ENCODE measurements around the gene RFX4. TPM values are rescaled to one million over a fixed set of nuclear protein-coding genes. Genes with fewer than 3 reads are reported as not detected.
"Not testable (repeated sequence)": the region's sequence is repeated elsewhere in the genome, so short reads cannot be mapped to it uniquely, and the experiment has no call there.

Gene RFX4
- total RNA-seq, 1 donor from 2014 or later, result not detected

DNA sequence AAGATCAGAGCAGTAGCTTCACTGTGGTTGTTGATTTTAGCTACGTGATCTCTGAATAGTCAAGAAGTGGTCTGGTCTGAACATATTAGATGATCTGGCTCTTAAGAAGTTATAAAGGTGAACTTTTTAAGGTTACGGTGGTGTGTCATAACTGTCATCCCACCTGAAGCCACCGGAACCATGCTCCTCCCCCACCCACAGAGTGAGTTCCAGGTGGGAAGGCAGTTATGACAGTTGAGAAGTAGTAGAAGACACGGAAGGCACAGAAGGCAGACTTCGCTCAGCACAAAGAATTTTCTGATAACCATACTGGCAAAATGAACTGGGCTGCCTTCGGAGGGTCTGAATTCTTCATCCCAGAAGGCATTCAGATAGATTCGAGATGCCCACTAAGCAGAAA is 101.7 kb downstream of the RFX4 start:
- TF ChIP-seq, protein P1, sequence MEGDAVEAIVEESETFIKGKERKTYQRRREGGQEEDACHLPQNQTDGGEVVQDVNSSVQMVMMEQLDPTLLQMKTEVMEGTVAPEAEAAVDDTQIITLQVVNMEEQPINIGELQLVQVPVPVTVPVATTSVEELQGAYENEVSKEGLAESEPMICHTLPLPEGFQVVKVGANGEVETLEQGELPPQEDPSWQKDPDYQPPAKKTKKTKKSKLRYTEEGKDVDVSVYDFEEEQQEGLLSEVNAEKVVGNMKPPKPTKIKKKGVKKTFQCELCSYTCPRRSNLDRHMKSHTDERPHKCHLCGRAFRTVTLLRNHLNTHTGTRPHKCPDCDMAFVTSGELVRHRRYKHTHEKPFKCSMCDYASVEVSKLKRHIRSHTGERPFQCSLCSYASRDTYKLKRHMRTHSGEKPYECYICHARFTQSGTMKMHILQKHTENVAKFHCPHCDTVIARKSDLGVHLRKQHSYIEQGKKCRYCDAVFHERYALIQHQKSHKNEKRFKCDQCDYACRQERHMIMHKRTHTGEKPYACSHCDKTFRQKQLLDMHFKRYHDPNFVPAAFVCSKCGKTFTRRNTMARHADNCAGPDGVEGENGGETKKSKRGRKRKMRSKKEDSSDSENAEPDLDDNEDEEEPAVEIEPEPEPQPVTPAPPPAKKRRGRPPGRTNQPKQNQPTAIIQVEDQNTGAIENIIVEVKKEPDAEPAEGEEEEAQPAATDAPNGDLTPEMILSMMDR (IDR thresholded peaks at IDR 0.05; ENCODE audit: unreplicated experiment), result no peak
- H3K36me3 Mint-ChIP-seq (ENCODE audit: low read depth, unreplicated experiment), result no peaks in the 10 kb centered on the region

DNA sequence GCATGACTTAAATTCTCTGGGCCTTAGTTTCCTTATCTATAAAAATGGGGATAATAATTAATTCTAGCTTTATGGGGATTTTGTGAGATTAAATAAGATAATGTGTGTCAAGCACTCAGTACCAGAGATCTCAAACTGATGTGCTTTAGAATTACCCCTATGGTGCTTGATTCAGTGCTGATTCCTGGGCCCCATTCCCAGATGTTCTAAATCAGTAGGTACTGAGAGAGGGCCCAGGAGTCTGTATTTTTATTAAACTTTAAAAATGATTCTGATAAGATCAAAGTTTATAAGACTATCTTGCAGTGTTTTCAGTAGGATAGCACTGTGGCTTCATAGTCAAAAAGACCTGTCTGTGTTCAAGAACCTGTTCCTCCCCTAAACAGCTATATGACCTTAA is 102.6 kb downstream of the RFX4 start:
- no peak overlapping the region for H3K27ac Mint-ChIP-seq (ENCODE audit: unreplicated experiment)
- no peak overlapping the region for H3K4me3 Mint-ChIP-seq (ENCODE audit: unreplicated experiment)
- no peaks in the 10 kb centered on the region for H3K4me1 Mint-ChIP-seq (ENCODE audit: unreplicated experiment)
- H3K9me3 Mint-ChIP-seq (ENCODE audit: unreplicated experiment), result no peaks in the 10 kb centered on the region
- DNase-seq (ENCODE audit: low spot score), result no peak
- H3K27me3 Mint-ChIP-seq (ENCODE audit: unreplicated experiment), result peaks cover 2% of the 10 kb centered on the region
- H3K36me3 Mint-ChIP-seq (ENCODE audit: low read depth, unreplicated experiment), result no peaks in the 10 kb centered on the region
- TF ChIP-seq, protein P1 (IDR thresholded peaks at IDR 0.05; ENCODE audit: unreplicated experiment), result no peak

More for the DNA sequence above, 101.7 kb downstream of the RFX4 start:
- H3K4me3 Mint-ChIP-seq (ENCODE audit: unreplicated experiment), result no peak overlapping the region
- DNase-seq (ENCODE audit: low spot score), result no peak
- H3K27ac Mint-ChIP-seq (ENCODE audit: unreplicated experiment), result no peak overlapping the region
- peaks cover 2% of the 10 kb centered on the region for H3K27me3 Mint-ChIP-seq (ENCODE audit: unreplicated experiment)
- H3K4me1 Mint-ChIP-seq (ENCODE audit: unreplicated experiment), result no peaks in the 10 kb centered on the region
- no peaks in the 10 kb centered on the region for H3K9me3 Mint-ChIP-seq (ENCODE audit: unreplicated experiment)

DNA sequence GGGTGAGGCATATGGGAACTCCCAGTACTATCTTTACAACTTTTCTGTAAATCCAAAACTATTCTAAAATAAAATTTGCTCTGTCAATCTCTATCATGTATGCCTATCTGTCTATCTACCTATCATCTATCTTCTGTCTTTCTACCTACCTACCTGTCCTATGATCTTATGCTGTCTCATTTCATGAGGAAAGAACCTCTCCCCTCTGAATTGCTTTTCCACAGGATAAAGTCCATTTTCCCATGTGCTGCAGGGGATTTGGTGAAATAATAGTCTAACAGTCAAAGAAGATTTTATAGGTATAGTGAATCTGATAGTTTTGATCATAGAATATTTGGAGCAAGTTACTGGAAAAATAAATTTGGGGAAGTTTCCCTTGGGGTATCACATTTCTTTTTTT is 104.9 kb downstream of the RFX4 start:
- H3K9me3 Mint-ChIP-seq (ENCODE audit: unreplicated experiment), result no peaks in the 10 kb centered on the region
- H3K4me1 Mint-ChIP-seq (ENCODE audit: unreplicated experiment), result no peaks in the 10 kb centered on the region
- no peaks in the 10 kb centered on the region for H3K27me3 Mint-ChIP-seq (ENCODE audit: unreplicated experiment)
- no peak overlapping the region for H3K27ac Mint-ChIP-seq (ENCODE audit: unreplicated experiment)
- DNase-seq (ENCODE audit: low spot score), result no peak
- no peaks in the 10 kb centered on the region for H3K36me3 Mint-ChIP-seq (ENCODE audit: low read depth, unreplicated experiment)
- TF ChIP-seq, protein P1 (IDR thresholded peaks at IDR 0.05; ENCODE audit: unreplicated experiment), result no peak
- H3K4me3 Mint-ChIP-seq (ENCODE audit: unreplicated experiment), result no peak overlapping the region

DNA sequence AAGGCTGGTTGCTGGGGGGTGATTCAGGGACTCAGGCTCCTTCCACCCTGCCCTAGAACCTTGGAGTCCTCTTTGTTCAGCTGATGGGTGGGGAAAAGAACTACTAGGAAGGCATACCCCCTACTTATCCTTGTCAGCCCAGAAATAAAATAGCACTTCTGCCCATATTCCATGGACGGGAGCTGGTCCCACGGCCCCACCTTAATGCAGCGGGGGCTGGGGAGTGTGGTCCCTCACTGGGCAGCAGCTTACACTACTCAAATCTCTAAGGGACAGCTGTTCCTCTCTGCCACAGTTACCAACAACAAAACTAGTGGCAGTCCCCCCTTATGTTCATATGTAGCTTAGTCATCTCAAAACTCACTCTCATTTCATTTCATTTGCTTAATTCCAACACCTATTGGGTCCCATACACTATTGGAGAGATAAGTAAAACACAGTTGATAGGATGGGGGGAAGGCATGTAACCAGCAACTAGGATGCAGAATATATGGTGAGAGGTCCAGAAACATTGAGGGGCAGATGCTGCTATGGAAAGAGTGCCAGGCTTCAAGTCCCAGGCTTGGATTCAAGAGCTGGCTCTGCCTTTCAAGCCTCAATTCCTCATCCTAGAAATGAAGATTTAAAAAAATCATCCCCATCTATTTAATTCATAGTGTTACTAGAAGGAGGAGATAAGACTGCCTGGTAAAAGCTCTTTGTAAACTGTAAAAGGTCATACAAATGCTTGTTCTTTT is 107.9 kb downstream of the RFX4 start:
- no peaks in the 10 kb centered on the region for H3K36me3 Mint-ChIP-seq (ENCODE audit: low read depth, unreplicated experiment)
- TF ChIP-seq, protein P1 (IDR thresholded peaks at IDR 0.05; ENCODE audit: unreplicated experiment), result no peak
- H3K27me3 Mint-ChIP-seq (ENCODE audit: unreplicated experiment), result peaks cover 1% of the 10 kb centered on the region
- DNase-seq (ENCODE audit: low spot score), result no peak
- no peak overlapping the region for H3K27ac Mint-ChIP-seq (ENCODE audit: unreplicated experiment)
- no peak overlapping the region for H3K4me3 Mint-ChIP-seq (ENCODE audit: unreplicated experiment)
- H3K4me1 Mint-ChIP-seq (ENCODE audit: unreplicated experiment), result no peaks in the 10 kb centered on the region
- no peaks in the 10 kb centered on the region for H3K9me3 Mint-ChIP-seq (ENCODE audit: unreplicated experiment)

DNA sequence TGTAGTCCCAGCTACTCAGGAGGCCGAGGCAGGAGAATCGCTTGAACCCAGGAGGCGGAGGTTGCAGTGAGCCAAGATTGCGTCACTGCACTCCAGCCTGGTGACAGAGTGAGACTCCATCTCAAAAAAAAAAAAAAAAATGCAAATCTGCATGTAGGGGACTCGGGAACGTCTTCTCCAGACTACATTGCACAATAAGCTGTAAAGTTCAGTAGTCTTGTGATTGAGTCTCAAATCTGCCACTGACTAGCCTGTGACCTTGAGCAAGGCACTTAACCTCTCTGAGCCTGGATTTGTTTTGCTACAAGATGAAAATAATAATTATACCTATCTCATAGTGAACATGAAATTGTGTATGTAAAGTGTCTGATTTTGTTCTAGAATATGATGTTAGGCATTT is 109.2 kb downstream of the RFX4 start:
- H3K27me3 Mint-ChIP-seq (ENCODE audit: unreplicated experiment); H3K9me3 Mint-ChIP-seq (ENCODE audit: unreplicated experiment): not testable (repeated sequence)

More for the DNA sequence above, 109.2 kb downstream of the RFX4 start:
- H3K4me3 Mint-ChIP-seq (ENCODE audit: unreplicated experiment); H3K27ac Mint-ChIP-seq (ENCODE audit: unreplicated experiment); H3K4me1 Mint-ChIP-seq (ENCODE audit: unreplicated experiment); H3K36me3 Mint-ChIP-seq (ENCODE audit: low read depth, unreplicated experiment); DNase-seq (ENCODE audit: low spot score): not testable (repeated sequence)
